SK-N-SH treated with all-trans-retinoic acid at 6 μM for 48 hours (cell line): ENCODE measurements around the gene ADCY9.
"Not testable (repeated sequence)": the region's sequence is repeated elsewhere in the genome, so short reads cannot be mapped to it uniquely, and the experiment has no call there.

Experiments
- ATAC-seq: fragments of 200-7000 bp; cut with Tn5 transposase; 3 replicates; pipeline ENCODE4 v1.9.1; 2020; ENCODE audit warnings: mild to moderate bottlenecking, moderate library complexity
- ARNTL ChIP-seq: fragments of 450-650 bp; formaldehyde crosslinking; IDR thresholded peaks from 2 replicates; pipeline ENCODE4 v1.5.0; 2020; ENCODE audit warnings: low read depth, mild to moderate bottlenecking, moderate library complexity, borderline replicate concordance
- BACH2 ChIP-seq: fragments of 250-450 bp; sonication (Bioruptor Pico); IDR thresholded peaks from 2 replicates; pipeline ENCODE4 v1.9.0; 2021; ENCODE audit warnings: mild to moderate bottlenecking, borderline replicate concordance
- CSDC2 ChIP-seq: fragments of 250-450 bp; sonication (Bioruptor Pico); IDR thresholded peaks from 2 replicates; pipeline ENCODE4 v1.5.0; 2020; ENCODE audit warnings: mild to moderate bottlenecking, moderate library complexity
- ESRRG ChIP-seq: fragments of 250-450 bp; sonication (Bioruptor Pico); IDR thresholded peaks from 2 replicates; pipeline ENCODE4 v1.6.1; 2021; ENCODE audit warnings: mild to moderate bottlenecking
- GLIS3 ChIP-seq: fragments of 250-450 bp; sonication (Bioruptor Pico); IDR thresholded peaks from 2 replicates; pipeline ENCODE4 v1.5.0; 2020; ENCODE audit warnings: mild to moderate bottlenecking, moderate library complexity
- OSR1 ChIP-seq: fragments of 250-450 bp; sonication (Bioruptor Pico); IDR thresholded peaks from 2 replicates; pipeline ENCODE4 v1.8.0; 2022; ENCODE audit warnings: moderate library complexity, mild to moderate bottlenecking, inconsistent platforms
- PPARA ChIP-seq: fragments of 250-450 bp; sonication (Bioruptor Pico); IDR thresholded peaks from 2 replicates; pipeline ENCODE4 v1.5.0; 2020; ENCODE audit warnings: mild to moderate bottlenecking, borderline replicate concordance
- RARB ChIP-seq: fragments of 250-450 bp; sonication (Bioruptor Pico); IDR thresholded peaks from 2 replicates; pipeline ENCODE4 v1.8.0; 2021; ENCODE audit warnings: mild to moderate bottlenecking, moderate library complexity
- SNAI2 ChIP-seq: fragments of 250-450 bp; sonication (Bioruptor Pico); IDR thresholded peaks from 2 replicates; pipeline ENCODE4 v1.5.0; 2020; ENCODE audit warnings: mild to moderate bottlenecking, moderate library complexity
- TCF4 ChIP-seq: fragments of 250-450 bp; sonication (Bioruptor Pico); IDR thresholded peaks from 2 replicates; pipeline ENCODE4 v1.8.0; 2021; ENCODE audit warnings: mild to moderate bottlenecking, moderate library complexity, borderline replicate concordance
- TOX ChIP-seq: fragments of 250-450 bp; sonication (Bioruptor Pico); IDR thresholded peaks from 2 replicates; pipeline ENCODE4 v1.8.0; 2021; ENCODE audit warnings: mild to moderate bottlenecking, moderate library complexity, borderline replicate concordance
- ZC3H10 ChIP-seq: fragments of 250-450 bp; sonication (Bioruptor Pico); IDR thresholded peaks from 2 replicates; pipeline ENCODE4 v1.5.1; 2021; ENCODE audit warnings: mild to moderate bottlenecking, moderate library complexity
- ZFP3 ChIP-seq: fragments of 250-450 bp; sonication (Bioruptor Pico); IDR thresholded peaks from 2 replicates; pipeline ENCODE4 v1.5.0; 2020; ENCODE audit warnings: mild to moderate bottlenecking, moderate library complexity
- ZFP30 ChIP-seq: fragments of 450-650 bp; formaldehyde crosslinking; IDR thresholded peaks from 2 replicates; pipeline ENCODE4 v1.5.0; 2022; ENCODE audit warnings: mild to moderate bottlenecking, moderate library complexity
- ZNF565 ChIP-seq: fragments of 450-650 bp; formaldehyde crosslinking; conservative IDR thresholded peaks from 2 replicates; pipeline ENCODE4 v1.5.0; 2020; ENCODE audit warnings: low read depth, mild to moderate bottlenecking, moderate library complexity
- ZNF70 ChIP-seq: fragments of 450-650 bp; formaldehyde crosslinking; IDR thresholded peaks from 2 replicates; pipeline ENCODE4 v1.5.0; 2020; ENCODE audit warnings: mild to moderate bottlenecking, moderate library complexity
- TF ChIP-seq, protein P1 (sequence below): fragments of 250-450 bp; sonication (Bioruptor Pico); IDR thresholded peaks from 2 replicates; pipeline ENCODE4 v1.5.1; 2020; ENCODE audit warnings: low read depth, mild to moderate bottlenecking, moderate library complexity
- TF ChIP-seq, protein P2 (sequence below): fragments of 250-450 bp; sonication (Bioruptor Pico); IDR thresholded peaks from 2 replicates; pipeline ENCODE4 v1.8.0; 2020; ENCODE audit warnings: mild to moderate bottlenecking, moderate library complexity, borderline replicate concordance
- TF ChIP-seq, protein P3 (sequence below): fragments of 250-450 bp; sonication (Bioruptor Pico); IDR thresholded peaks from 2 replicates; pipeline ENCODE4 v1.5.0; 2020; ENCODE audit warnings: mild to moderate bottlenecking, moderate library complexity

The ADCY9 gene

DNA sequence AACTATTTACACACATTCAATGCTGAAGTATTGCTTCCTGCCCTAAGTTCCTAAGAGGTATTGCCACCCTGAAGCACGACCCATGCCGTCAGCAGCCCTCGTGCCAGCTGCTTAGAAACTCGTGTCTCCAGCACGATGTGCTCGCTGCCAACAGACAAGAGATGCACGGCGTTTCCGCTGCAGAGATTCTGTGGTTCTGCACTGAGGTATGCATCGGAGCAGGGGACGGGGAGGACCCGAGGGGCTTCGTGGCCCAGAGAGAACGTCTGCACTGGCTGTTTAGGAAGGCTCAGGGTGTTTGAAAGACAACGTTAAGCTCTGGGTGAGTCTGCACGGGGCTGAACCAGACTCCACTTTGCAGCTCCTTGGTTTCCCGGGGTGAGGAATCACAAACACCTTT, 153.0 kb downstream of the ADCY9 start:
- no peak for TF ChIP-seq RARB (CRISPR knock-in tag)
- TF ChIP-seq, protein P1, sequence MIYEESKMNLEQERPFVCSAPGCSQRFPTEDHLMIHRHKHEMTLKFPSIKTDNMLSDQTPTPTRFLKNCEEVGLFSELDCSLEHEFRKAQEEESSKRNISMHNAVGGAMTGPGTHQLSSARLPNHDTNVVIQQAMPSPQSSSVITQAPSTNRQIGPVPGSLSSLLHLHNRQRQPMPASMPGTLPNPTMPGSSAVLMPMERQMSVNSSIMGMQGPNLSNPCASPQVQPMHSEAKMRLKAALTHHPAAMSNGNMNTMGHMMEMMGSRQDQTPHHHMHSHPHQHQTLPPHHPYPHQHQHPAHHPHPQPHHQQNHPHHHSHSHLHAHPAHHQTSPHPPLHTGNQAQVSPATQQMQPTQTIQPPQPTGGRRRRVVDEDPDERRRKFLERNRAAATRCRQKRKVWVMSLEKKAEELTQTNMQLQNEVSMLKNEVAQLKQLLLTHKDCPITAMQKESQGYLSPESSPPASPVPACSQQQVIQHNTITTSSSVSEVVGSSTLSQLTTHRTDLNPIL (CRISPR knock-in tag): no peak
- no peak for TF ChIP-seq CSDC2 (CRISPR knock-in tag)
- TF ChIP-seq ZC3H10: no peak
- TF ChIP-seq OSR1: no peak
- no peak for TF ChIP-seq BACH2 (CRISPR knock-in tag)
- TF ChIP-seq ZFP30 (CRISPR knock-in tag): no peak
- TF ChIP-seq ZFP3 (CRISPR knock-in tag): no peak
- no peak for TF ChIP-seq ZNF70 (CRISPR knock-in tag)
- ATAC-seq: no peak

DNA sequence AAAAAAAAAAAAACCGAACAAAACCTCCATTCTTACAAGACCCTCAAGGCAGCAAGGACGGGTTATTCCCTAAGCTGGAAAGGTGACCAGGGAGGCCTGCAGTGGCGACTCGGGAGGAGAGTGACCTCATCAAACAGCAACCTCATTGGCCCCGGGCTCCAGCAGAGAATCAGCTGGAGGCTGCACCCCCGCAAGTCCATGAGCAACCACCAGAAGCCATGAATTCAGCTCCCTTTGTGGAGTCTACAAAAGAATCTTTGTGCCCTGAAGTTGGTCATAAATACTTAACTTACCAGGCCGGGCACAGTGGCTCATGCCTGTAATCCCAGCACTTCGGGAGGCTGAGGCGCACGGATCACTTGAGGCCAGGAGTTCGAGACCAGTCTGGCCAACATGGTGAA, 154.8 kb downstream of the ADCY9 start:
- ATAC-seq: no peak
- no peak for TF ChIP-seq TCF4 (CRISPR knock-in tag)
- no peak for TF ChIP-seq TOX (CRISPR knock-in tag)
- no peak for TF ChIP-seq PPARA (CRISPR knock-in tag)
- no peak for TF ChIP-seq OSR1
- TF ChIP-seq RARB (CRISPR knock-in tag): no peak
- TF ChIP-seq, protein P2, sequence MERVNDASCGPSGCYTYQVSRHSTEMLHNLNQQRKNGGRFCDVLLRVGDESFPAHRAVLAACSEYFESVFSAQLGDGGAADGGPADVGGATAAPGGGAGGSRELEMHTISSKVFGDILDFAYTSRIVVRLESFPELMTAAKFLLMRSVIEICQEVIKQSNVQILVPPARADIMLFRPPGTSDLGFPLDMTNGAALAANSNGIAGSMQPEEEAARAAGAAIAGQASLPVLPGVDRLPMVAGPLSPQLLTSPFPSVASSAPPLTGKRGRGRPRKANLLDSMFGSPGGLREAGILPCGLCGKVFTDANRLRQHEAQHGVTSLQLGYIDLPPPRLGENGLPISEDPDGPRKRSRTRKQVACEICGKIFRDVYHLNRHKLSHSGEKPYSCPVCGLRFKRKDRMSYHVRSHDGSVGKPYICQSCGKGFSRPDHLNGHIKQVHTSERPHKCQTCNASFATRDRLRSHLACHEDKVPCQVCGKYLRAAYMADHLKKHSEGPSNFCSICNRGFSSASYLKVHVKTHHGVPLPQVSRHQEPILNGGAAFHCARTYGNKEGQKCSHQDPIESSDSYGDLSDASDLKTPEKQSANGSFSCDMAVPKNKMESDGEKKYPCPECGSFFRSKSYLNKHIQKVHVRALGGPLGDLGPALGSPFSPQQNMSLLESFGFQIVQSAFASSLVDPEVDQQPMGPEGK (CRISPR knock-in tag): no peak
- TF ChIP-seq ZC3H10: no peak
- TF ChIP-seq ESRRG (CRISPR knock-in tag): no peak
- no peak for TF ChIP-seq SNAI2
- TF ChIP-seq, protein P3, sequence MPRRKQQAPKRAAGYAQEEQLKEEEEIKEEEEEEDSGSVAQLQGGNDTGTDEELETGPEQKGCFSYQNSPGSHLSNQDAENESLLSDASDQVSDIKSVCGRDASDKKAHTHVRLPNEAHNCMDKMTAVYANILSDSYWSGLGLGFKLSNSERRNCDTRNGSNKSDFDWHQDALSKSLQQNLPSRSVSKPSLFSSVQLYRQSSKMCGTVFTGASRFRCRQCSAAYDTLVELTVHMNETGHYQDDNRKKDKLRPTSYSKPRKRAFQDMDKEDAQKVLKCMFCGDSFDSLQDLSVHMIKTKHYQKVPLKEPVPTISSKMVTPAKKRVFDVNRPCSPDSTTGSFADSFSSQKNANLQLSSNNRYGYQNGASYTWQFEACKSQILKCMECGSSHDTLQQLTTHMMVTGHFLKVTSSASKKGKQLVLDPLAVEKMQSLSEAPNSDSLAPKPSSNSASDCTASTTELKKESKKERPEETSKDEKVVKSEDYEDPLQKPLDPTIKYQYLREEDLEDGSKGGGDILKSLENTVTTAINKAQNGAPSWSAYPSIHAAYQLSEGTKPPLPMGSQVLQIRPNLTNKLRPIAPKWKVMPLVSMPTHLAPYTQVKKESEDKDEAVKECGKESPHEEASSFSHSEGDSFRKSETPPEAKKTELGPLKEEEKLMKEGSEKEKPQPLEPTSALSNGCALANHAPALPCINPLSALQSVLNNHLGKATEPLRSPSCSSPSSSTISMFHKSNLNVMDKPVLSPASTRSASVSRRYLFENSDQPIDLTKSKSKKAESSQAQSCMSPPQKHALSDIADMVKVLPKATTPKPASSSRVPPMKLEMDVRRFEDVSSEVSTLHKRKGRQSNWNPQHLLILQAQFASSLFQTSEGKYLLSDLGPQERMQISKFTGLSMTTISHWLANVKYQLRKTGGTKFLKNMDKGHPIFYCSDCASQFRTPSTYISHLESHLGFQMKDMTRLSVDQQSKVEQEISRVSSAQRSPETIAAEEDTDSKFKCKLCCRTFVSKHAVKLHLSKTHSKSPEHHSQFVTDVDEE (CRISPR knock-in tag): no peak

DNA sequence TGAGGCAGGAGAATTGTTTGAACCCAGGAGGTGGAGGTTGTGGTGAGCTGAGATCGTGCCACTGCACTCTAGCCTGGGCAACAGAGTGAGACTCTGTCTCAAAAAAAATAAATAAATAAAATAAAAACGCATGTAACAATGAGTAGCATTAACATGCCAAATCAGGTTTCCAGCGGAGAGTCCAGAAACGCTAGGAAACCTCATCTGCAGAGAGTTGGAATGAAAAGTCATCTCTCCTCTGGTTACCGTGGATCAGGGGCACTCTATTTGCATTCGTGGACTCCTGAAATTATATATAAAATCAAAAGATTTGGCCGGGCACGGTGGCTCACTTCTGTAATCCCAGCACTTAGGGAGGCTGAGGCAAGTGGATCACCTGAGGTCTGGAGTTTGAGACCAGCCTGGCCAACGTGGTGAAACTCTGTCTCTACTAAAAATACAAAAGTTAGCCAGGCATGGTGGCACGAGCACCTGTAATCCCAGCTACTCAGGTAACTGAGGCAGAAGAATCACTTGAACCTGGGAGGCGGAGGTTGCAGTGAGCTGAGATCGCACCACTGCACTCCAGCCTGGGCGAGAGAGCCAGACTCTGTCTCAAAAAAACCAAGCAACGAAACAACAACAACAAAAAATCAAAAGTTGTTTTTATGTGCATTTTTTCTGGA, 156.2 kb downstream of the ADCY9 start:
- not testable (repeated sequence) for ATAC-seq

DNA sequence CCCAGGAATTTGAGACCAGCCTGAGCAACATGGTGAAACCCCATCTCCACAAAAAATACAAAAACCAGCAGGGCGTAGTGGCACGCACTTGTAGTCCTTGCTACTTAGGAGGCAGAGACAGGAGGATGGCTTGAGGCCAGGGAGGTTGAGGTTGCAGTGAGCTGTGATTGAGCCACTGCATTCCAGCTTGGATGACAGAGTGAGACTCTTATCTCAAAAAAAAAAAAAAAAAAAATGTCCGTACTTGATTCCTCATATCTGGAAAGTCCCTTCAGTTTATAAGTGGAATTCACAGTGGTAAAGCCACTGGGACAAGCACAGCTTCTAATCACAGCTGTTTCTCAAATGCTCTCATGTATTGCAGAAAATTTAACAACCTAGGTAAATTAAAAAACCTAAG, 157.1 kb downstream of the ADCY9 start:
- ATAC-seq: no peak
- TF ChIP-seq TOX (CRISPR knock-in tag): no peak
- TF ChIP-seq ZNF565 (CRISPR knock-in tag): no peak
- TF ChIP-seq GLIS3 (CRISPR knock-in tag): no peak
- no peak for TF ChIP-seq ZC3H10
- no peak for TF ChIP-seq PPARA (CRISPR knock-in tag)
- TF ChIP-seq OSR1: no peak
- TF ChIP-seq ZNF70 (CRISPR knock-in tag): no peak

DNA sequence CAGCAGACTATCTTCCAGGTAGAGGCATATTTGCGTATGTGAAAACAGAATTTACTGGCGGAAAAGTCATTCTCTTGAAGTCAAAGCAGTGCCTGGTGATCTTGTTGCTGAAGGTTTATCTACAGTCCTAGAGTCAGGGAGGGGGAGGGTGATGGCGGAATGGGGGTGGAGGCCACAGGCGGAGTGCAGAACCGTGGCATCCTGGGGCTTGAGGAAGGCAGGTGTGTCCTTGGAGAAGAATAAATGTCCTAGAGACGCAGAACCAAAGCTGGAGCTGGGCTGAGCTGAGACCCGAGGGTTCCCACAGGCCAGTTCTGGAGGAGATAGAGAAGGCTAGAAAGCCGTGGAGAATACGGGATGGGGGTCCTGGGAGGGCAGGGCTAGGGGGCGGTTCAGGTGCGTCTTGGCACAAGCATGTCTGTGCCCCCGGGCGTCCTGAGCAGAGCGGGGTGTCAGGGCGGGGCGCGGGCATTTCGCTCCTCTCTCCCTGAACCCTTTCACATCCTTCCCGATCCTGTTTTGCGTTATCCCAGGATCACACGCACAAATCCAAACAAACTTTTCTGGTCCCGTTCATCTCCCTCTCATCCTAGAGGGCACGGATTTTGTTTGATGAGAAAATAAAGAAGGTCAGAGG, 158.8 kb downstream of the ADCY9 start:
- peak; percentile 55 for ATAC-seq
- TF ChIP-seq OSR1 (no peak), ARNTL (no peak)
- TF ChIP-seq, protein P3 (CRISPR knock-in tag): no peak
